Breast epithelium (tissue), 3 donors: ENCODE data around the gene LRRFIP2.

Experiments used
- POLR2A ChIP-seq: fragments of 450-650 bp; IDR thresholded peaks from one replicate; pipeline ENCODE4 v1.6.1; 2016; ENCODE audit warnings: antibody characterized with exemption, mild to moderate bottlenecking, moderate library complexity
- TF ChIP-seq, protein P1 (sequence below), 3 donors: fragments of 450-650 bp; IDR thresholded peaks; one replicate each; pipeline ENCODE4 v1.5.1; 2016 to 2017; ENCODE audit warnings: antibody characterized with exemption in 3 of 3, mild to moderate bottlenecking in 3 of 3, moderate library complexity in 3 of 3

DNA sequence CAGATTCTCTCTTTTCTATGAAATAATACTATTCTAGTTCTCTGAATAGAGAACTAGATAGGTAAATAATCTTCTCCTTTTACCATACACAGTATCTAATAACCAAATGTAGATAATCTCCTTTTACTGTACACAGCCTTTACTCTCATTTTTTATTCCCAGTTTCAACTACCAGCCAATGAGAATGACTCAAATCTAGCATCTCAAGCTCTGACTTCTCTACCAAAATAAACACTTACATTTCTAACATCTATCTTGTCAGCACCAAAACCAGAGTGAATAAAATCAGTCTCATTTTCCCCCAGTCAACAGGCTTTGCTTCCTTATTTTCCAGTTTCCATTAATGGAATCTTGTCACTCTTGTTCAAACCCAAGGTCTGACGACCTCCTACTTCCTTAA is 36.9 kb downstream of the LRRFIP2 start:
- TF ChIP-seq, protein P1, sequence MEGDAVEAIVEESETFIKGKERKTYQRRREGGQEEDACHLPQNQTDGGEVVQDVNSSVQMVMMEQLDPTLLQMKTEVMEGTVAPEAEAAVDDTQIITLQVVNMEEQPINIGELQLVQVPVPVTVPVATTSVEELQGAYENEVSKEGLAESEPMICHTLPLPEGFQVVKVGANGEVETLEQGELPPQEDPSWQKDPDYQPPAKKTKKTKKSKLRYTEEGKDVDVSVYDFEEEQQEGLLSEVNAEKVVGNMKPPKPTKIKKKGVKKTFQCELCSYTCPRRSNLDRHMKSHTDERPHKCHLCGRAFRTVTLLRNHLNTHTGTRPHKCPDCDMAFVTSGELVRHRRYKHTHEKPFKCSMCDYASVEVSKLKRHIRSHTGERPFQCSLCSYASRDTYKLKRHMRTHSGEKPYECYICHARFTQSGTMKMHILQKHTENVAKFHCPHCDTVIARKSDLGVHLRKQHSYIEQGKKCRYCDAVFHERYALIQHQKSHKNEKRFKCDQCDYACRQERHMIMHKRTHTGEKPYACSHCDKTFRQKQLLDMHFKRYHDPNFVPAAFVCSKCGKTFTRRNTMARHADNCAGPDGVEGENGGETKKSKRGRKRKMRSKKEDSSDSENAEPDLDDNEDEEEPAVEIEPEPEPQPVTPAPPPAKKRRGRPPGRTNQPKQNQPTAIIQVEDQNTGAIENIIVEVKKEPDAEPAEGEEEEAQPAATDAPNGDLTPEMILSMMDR (IDR thresholded peaks at IDR 0.05): no peak
- TF ChIP-seq POLR2A: no peak
